ENCODE data around the gene ERAP2. TPM values are rescaled to one million over a fixed set of nuclear protein-coding genes. Genes with fewer than 3 reads are reported as not detected.
"Not testable (repeated sequence)": the region's sequence is repeated elsewhere in the genome, so short reads cannot be mapped to it uniquely, and the experiment has no call there.

ERAP2 gene
- total RNA-seq, 1 donor from 2014 or later = 26.6 TPM

GRCh38 chr5:96873449-96873848 is 2.9 kb upstream of the ERAP2 start:
- DNase-seq (ENCODE audit: low read depth) (no peak), FAIRE-seq (no peak)
- H3K36me3 ChIP-seq (ENCODE audit: control insufficient read depth, insufficient read depth, low read length) = no peaks in the 10 kb centered on the region
- no peaks in the 10 kb centered on the region for H3K27me3 ChIP-seq (ENCODE audit: control insufficient read depth, insufficient read depth, low read length)
- no peak for TF ChIP-seq CTCF (IDR thresholded peaks at IDR 0.05; ENCODE audit: insufficient read depth, low read length, severe bottlenecking)
- no peak overlapping the region for H3K4me3 ChIP-seq (ENCODE audit: low read depth, low read length)

DNA sequence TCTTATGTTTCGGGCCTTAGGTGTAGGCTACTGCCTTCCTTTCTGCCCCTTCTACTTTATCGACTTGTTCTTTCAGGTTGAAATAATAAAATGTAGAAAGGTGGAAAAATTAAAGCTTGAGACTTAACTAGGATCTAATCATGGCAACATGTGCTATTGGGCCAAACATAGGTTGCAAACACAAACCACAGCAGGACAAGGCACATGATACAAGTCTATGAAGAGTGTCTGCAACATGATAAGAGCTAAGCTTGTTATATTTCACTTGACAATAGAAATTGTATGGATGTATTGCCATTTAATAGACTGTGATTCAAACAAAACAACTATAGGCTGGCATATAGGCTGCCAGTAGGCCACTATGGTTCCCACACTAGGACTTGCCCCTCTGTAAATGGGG is 1.7 kb upstream of the ERAP2 start:
- no peak for TF ChIP-seq CTCF (IDR thresholded peaks at IDR 0.05; ENCODE audit: insufficient read depth, low read length, severe bottlenecking)
- no peak for FAIRE-seq
- no peaks in the 10 kb centered on the region for H3K27me3 ChIP-seq (ENCODE audit: control insufficient read depth, insufficient read depth, low read length)
- DNase-seq (ENCODE audit: low read depth) = no peak
- no peaks in the 10 kb centered on the region for H3K36me3 ChIP-seq (ENCODE audit: control insufficient read depth, insufficient read depth, low read length)
- H3K4me3 ChIP-seq (ENCODE audit: low read depth, low read length) = no peak overlapping the region

GRCh38 chr5:96875791-96876291 is 459 bp upstream of the ERAP2 start:
- H3K36me3 ChIP-seq (ENCODE audit: control insufficient read depth, insufficient read depth, low read length) = no peaks in the 10 kb centered on the region
- TF ChIP-seq CTCF (IDR thresholded peaks at IDR 0.05; ENCODE audit: insufficient read depth, low read length, severe bottlenecking) = no peak
- no peaks in the 10 kb centered on the region for H3K27me3 ChIP-seq (ENCODE audit: control insufficient read depth, insufficient read depth, low read length)
- H3K4me3 ChIP-seq (ENCODE audit: low read depth, low read length) = peak overlapping the region; percentile 44
- DNase-seq (ENCODE audit: low read depth) = no peak
- FAIRE-seq = no peak

DNA sequence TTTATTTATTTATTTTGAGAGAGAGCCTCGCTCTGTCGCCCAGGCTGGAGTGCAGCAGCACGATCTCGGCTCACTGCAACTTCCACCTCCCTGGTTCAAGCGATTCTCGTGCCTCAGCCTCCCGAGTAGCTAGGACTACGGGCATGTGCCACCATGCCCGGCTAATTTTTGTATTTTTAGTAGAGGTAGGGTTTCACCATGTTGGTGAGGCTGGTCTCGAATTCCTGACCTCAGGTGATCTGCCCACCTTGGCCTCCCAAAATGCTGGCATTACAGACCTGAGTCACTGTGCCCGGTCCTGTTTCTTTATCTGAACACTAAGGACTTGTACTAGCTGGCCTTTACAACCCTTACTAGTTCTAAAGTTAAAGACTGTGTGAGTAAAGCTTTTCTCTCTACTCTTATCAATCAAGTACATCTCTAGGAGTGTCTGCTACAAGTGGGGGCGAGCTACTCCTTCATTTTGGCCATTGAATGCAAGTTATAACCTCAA is 723 bp downstream of the ERAP2 start:
- FAIRE-seq; H3K27me3 ChIP-seq (ENCODE audit: control insufficient read depth, insufficient read depth, low read length); H3K36me3 ChIP-seq (ENCODE audit: control insufficient read depth, insufficient read depth, low read length): not testable (repeated sequence)
- H3K4me3 ChIP-seq (ENCODE audit: low read depth, low read length) = peak overlapping the region; percentile 44
- peak; percentile 49 for DNase-seq (ENCODE audit: low read depth)

DNA sequence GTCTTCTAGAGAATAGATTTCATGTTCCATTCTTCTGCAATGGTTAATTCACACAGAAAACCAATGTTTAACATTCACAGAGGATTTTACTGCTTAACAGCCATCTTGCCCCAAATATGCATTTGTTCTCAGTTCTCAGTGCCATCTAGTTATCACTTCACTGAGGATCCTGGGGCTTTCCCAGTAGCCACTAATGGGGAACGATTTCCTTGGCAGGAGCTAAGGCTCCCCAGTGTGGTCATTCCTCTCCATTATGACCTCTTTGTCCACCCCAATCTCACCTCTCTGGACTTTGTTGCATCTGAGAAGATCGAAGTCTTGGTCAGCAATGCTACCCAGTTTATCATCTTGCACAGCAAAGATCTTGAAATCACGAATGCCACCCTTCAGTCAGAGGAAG is 3.4 kb downstream of the ERAP2 start:
- TF ChIP-seq CTCF (IDR thresholded peaks at IDR 0.05; ENCODE audit: insufficient read depth, low read length, severe bottlenecking) = no peak
- FAIRE-seq = no peak

GRCh38 chr5:96880444-96881164 is 4.3 kb downstream of the ERAP2 start:
- H3K4me3 ChIP-seq (ENCODE audit: low read depth, low read length) = no peak overlapping the region
- no peaks in the 10 kb centered on the region for H3K36me3 ChIP-seq (ENCODE audit: control insufficient read depth, insufficient read depth, low read length)
- no peak for TF ChIP-seq CTCF (IDR thresholded peaks at IDR 0.05; ENCODE audit: insufficient read depth, low read length, severe bottlenecking)
- DNase-seq (ENCODE audit: low read depth) (peak; percentile 96), FAIRE-seq (no peak)
- H3K27me3 ChIP-seq (ENCODE audit: control insufficient read depth, insufficient read depth, low read length) = no peaks in the 10 kb centered on the region

More for the DNA sequence above, 3.4 kb downstream of the ERAP2 start:
- Histone ChIP-seq H3K27me3 (ENCODE audit: control insufficient read depth, insufficient read depth, low read length) (no peaks in the 10 kb centered on the region), H3K36me3 (ENCODE audit: control insufficient read depth, insufficient read depth, low read length) (no peaks in the 10 kb centered on the region), H3K4me3 (ENCODE audit: low read depth, low read length) (no peak overlapping the region)
- DNase-seq (ENCODE audit: low read depth) = no peak

Data from bronchial epithelial cell (primary cell).